ENCODE measurements around the gene SPINT1. TPM values are rescaled to one million over a fixed set of nuclear protein-coding genes. Genes with fewer than 3 reads are reported as not detected.

The SPINT1 gene
- total RNA-seq, 1 donor from 2014 or later, result 306 TPM

DNA sequence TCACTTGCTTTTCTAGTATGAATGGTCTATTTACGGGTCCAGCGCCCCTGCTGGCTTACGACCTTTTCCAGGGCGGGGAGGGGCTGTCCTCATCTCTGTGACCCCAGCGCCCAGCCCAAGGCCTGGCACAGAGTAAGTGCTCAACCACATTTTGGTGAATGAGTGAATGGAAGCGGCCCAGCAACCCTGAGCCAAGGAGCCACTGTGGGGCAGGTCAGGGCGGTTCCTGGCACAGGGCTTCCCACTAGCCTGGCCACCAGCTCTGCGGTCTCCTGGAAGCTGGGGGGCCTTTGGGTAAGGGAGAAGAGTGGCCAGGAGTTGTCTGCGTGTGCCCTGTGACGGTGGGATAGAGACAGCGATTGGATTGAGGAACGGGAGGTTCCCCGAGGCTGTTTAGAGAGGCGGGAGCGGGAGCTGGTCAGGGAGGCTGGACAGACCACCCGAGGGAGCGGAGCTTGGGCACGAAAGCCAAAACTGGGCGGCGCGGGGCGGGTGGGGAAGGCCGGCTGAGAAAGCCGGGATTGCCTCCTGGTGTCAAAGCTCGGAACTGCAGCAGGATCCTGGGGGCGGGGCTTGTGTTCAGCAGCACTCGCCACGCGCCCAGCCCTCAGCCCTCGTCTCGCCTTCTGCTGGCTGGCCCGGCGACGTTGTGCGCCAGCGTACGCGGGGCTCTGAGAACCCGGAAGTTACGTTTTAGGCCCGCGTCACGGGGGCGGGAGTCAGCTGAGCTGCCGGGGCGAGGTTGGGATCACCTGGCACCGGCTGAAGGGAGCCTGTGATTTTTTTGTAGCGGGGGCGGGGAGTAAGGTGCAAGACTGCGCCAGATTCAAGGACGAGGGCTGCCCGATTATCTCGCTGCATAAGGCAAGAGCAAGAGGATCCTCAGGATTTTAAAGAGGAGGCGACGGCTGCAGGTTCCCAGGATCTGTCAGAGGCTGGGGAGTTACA lies 50.2 kb downstream of the SPINT1 start, which contains the start of gene VPS18:
Gene VPS18, plus strand, starts transcription at position 718 of the 948 bp plus-strand sequence. CDS start 319 bp downstream, outside the sequence.
- peak; percentile 86 for DNase-seq (ENCODE audit: low read depth)
- no peaks in the 10 kb centered on the region for H3K36me3 ChIP-seq (ENCODE audit: control insufficient read depth, insufficient read depth, low read length)
- TF ChIP-seq, protein P1, sequence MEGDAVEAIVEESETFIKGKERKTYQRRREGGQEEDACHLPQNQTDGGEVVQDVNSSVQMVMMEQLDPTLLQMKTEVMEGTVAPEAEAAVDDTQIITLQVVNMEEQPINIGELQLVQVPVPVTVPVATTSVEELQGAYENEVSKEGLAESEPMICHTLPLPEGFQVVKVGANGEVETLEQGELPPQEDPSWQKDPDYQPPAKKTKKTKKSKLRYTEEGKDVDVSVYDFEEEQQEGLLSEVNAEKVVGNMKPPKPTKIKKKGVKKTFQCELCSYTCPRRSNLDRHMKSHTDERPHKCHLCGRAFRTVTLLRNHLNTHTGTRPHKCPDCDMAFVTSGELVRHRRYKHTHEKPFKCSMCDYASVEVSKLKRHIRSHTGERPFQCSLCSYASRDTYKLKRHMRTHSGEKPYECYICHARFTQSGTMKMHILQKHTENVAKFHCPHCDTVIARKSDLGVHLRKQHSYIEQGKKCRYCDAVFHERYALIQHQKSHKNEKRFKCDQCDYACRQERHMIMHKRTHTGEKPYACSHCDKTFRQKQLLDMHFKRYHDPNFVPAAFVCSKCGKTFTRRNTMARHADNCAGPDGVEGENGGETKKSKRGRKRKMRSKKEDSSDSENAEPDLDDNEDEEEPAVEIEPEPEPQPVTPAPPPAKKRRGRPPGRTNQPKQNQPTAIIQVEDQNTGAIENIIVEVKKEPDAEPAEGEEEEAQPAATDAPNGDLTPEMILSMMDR (IDR thresholded peaks at IDR 0.05; ENCODE audit: insufficient read depth, low read length, poor library complexity, severe bottlenecking), result peak; percentile 89
- H3K4me3 ChIP-seq (ENCODE audit: low read depth, low read length), result peak within 1 kb of the TSS; percentile 89
- H3K27me3 ChIP-seq (ENCODE audit: control insufficient read depth, insufficient read depth, low read length), result no peaks in the 10 kb centered on the region

DNA sequence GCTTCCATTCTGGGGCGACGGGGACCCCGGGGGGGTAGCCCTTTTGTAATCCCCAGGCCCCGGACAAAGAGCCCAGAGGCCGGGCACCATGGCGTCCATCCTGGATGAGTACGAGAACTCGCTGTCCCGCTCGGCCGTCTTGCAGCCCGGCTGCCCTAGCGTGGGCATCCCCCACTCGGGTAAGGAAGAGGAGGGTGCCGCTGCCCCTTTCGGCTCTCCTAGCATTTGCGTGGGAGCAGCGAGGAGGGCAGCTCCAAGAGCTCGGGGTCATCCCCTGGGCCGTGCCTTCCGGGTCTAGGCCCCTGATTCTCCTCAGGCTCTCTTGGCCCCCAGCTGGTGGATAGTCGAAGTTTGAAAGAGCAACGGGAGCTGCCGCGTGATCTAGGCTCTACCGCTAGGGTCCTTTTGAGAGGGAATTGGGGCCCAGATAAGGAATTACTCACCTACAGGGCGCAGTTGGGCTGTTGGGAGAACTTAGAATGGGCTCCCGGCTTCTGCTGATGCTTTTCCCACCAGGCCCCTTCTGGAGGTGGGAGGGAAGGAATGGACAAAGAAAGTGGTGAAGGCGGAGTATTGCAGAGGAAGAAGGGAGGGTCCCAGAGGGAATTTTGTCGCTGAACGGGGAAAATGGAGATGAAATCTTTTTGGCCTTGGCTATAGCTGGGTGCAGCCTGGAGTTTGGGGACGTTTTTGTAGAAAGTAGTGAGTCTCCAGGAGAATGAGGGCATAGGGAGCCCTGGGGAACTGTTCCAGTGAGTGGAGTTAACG lies 51.0 kb downstream of the SPINT1 start:
- TF ChIP-seq, protein P1 (IDR thresholded peaks at IDR 0.05; ENCODE audit: insufficient read depth, low read length, poor library complexity, severe bottlenecking), result peak; percentile 62
- DNase-seq (ENCODE audit: low read depth), result no peak
- no peaks in the 10 kb centered on the region for H3K27me3 ChIP-seq (ENCODE audit: control insufficient read depth, insufficient read depth, low read length)
- no peaks in the 10 kb centered on the region for H3K36me3 ChIP-seq (ENCODE audit: control insufficient read depth, insufficient read depth, low read length)
- peak overlapping the region; percentile 89 for H3K4me3 ChIP-seq (ENCODE audit: low read depth, low read length)

DNA sequence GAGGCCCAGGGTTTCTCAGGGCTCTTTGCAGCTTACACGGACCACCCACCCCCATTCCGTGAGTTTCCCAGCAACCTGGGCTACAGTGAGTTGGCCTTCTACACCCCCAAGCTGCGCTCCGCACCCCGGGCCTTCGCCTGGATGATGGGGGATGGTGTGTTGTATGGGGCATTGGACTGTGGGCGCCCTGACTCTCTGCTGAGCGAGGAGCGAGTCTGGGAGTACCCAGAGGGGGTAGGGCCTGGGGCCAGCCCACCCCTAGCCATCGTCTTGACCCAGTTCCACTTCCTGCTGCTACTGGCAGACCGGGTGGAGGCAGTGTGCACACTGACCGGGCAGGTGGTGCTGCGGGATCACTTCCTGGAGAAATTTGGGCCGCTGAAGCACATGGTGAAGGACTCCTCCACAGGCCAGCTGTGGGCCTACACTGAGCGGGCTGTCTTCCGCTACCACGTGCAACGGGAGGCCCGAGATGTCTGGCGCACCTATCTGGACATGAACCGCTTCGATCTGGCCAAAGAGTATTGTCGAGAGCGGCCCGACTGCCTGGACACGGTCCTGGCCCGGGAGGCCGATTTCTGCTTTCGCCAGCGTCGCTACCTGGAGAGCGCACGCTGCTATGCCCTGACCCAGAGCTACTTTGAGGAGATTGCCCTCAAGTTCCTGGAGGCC lies 55.8 kb downstream of the SPINT1 start:
- no peak for DNase-seq (ENCODE audit: low read depth)
- no peaks in the 10 kb centered on the region for H3K27me3 ChIP-seq (ENCODE audit: control insufficient read depth, insufficient read depth, low read length)
- TF ChIP-seq, protein P1 (IDR thresholded peaks at IDR 0.05; ENCODE audit: insufficient read depth, low read length, poor library complexity, severe bottlenecking), result no peak
- H3K4me3 ChIP-seq (ENCODE audit: low read depth, low read length), result no peak overlapping the region
- peaks cover 10% of the 10 kb centered on the region for H3K36me3 ChIP-seq (ENCODE audit: control insufficient read depth, insufficient read depth, low read length)

DNA sequence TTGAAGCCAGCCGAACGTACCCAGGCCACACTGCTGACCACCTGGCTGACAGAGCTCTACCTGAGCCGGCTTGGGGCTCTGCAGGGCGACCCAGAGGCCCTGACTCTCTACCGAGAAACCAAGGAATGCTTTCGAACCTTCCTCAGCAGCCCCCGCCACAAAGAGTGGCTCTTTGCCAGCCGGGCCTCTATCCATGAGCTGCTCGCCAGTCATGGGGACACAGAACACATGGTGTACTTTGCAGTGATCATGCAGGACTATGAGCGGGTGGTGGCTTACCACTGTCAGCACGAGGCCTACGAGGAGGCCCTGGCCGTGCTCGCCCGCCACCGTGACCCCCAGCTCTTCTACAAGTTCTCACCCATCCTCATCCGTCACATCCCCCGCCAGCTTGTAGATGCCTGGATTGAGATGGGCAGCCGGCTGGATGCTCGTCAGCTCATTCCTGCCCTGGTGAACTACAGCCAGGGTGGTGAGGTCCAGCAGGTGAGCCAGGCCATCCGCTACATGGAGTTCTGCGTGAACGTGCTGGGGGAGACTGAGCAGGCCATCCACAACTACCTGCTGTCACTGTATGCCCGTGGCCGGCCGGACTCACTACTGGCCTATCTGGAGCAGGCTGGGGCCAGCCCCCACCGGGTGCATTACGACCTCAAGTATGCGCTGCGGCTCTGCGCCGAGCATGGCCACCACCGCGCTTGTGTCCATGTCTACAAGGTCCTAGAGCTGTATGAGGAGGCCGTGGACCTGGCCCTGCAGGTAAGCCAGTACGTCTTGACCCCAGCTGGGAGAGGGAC lies 56.6 kb downstream of the SPINT1 start:
- TF ChIP-seq, protein P1 (IDR thresholded peaks at IDR 0.05; ENCODE audit: insufficient read depth, low read length, poor library complexity, severe bottlenecking), result no peak
- Histone ChIP-seq H3K27me3 (ENCODE audit: control insufficient read depth, insufficient read depth, low read length) (no peaks in the 10 kb centered on the region), H3K36me3 (ENCODE audit: control insufficient read depth, insufficient read depth, low read length) (peaks cover 13% of the 10 kb centered on the region), H3K4me3 (ENCODE audit: low read depth, low read length) (no peak overlapping the region)
- DNase-seq (ENCODE audit: low read depth), result no peak

DNA sequence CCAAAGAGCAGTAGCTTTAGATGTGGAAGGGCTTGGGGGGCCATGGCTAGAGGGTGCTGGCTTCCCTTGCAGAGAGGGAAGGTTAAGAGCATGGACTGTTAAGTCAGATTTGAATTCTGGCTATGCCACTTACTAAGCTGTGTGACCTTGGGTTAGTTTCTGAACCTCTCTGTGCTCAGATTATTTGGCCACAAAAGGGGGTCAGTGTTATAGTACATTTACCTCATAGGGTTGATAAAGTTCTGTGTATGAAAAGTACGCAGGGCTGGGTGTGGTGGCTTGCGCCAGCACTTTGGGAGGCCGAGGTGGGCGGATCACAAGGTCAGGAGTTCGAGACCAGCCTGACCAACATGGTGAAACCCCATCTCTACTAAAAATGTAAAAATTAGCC lies 57.2 kb downstream of the SPINT1 start:
- Histone ChIP-seq H3K36me3 (ENCODE audit: control insufficient read depth, insufficient read depth, low read length) (peaks cover 13% of the 10 kb centered on the region), H3K4me3 (ENCODE audit: low read depth, low read length) (no peak overlapping the region), H3K27me3 (ENCODE audit: control insufficient read depth, insufficient read depth, low read length) (no peaks in the 10 kb centered on the region)
- no peak for DNase-seq (ENCODE audit: low read depth)
- TF ChIP-seq, protein P1 (IDR thresholded peaks at IDR 0.05; ENCODE audit: insufficient read depth, low read length, poor library complexity, severe bottlenecking), result no peak

Data from kidney epithelial cell (primary cell).